Fibroblast of pulmonary artery (primary cell): ENCODE data around the gene PEX11G.

Experiments
- DNase-seq: peaks from one replicate; pipeline ENCODE4 v3.0.0-alpha.2; 2010; ENCODE audit warnings: low read depth
- H3K4me3 ChIP-seq: replicated peaks from 2 replicates; pipeline ENCODE4 v1.5.1; 2011; ENCODE audit warnings: low read depth, mild to moderate bottlenecking, control low read depth, low read length, moderate library complexity
- TF ChIP-seq, protein P1 (sequence below): IDR thresholded peaks from 2 replicates; pipeline ENCODE4 v1.5.1; 2011; ENCODE audit warnings: mild to moderate bottlenecking, control low read depth, low read length, inconsistent platforms; ENCODE audit errors: missing control alignments

Gene PEX11G

DNA sequence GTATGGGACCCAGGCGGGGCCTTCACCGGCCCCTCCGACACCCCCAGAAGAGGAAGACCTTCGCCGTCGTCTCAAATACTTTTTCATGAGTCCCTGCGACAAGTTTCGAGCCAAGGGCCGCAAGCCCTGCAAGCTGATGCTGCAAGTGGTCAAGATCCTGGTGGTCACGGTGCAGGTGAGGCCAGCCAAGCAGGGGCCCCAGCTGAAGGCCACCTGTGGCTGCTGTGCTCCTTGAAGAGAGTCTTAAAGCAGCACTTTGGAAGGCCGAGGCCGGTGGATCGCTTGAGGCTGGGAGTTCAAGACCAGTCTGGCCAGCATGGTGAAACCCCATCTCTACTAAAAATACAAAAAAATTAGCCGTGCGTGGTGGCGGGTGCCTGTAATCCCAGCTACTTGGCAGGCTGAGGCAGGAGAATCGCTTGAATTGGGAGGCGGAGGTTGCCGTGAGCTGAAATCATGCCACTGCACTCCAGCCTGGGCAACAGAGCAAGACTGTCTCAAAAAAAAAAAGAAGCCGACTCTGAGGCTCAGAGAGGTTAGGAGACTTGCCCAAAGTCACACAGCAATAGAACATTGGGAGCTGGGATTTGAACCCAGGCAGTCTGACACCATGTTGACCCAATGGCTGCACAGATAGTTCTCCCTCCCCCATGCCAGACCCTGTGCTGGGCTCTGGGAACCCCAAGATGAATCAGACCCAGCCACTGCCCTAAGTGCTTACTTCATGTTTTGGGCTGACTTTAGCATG lies 36.3 kb upstream of the PEX11G start:
- TF ChIP-seq, protein P1, sequence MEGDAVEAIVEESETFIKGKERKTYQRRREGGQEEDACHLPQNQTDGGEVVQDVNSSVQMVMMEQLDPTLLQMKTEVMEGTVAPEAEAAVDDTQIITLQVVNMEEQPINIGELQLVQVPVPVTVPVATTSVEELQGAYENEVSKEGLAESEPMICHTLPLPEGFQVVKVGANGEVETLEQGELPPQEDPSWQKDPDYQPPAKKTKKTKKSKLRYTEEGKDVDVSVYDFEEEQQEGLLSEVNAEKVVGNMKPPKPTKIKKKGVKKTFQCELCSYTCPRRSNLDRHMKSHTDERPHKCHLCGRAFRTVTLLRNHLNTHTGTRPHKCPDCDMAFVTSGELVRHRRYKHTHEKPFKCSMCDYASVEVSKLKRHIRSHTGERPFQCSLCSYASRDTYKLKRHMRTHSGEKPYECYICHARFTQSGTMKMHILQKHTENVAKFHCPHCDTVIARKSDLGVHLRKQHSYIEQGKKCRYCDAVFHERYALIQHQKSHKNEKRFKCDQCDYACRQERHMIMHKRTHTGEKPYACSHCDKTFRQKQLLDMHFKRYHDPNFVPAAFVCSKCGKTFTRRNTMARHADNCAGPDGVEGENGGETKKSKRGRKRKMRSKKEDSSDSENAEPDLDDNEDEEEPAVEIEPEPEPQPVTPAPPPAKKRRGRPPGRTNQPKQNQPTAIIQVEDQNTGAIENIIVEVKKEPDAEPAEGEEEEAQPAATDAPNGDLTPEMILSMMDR: no peak
- no peak overlapping the region for H3K4me3 ChIP-seq
- DNase-seq: no peak

DNA sequence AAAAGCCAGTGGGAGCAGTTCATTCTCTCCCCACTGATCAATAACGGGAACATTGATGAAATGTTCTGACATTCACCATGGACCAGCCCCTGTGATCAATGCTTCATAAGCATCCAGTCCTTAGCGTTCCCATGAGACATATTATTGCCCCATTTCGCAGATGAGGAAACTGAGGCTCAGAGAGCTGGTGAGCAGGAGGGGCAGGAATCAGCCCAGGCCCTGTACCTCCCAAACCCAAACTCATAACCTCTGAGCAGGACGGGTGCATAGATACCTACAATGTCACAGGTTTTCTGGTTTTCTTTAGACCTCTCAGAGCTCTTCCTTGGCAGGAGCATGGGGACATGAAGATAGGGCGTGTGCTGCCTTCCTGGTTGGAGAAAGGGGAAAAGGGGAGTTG lies 35.7 kb upstream of the PEX11G start:
- H3K4me3 ChIP-seq: no peak overlapping the region
- no peak for DNase-seq
- TF ChIP-seq, protein P1: no peak

DNA sequence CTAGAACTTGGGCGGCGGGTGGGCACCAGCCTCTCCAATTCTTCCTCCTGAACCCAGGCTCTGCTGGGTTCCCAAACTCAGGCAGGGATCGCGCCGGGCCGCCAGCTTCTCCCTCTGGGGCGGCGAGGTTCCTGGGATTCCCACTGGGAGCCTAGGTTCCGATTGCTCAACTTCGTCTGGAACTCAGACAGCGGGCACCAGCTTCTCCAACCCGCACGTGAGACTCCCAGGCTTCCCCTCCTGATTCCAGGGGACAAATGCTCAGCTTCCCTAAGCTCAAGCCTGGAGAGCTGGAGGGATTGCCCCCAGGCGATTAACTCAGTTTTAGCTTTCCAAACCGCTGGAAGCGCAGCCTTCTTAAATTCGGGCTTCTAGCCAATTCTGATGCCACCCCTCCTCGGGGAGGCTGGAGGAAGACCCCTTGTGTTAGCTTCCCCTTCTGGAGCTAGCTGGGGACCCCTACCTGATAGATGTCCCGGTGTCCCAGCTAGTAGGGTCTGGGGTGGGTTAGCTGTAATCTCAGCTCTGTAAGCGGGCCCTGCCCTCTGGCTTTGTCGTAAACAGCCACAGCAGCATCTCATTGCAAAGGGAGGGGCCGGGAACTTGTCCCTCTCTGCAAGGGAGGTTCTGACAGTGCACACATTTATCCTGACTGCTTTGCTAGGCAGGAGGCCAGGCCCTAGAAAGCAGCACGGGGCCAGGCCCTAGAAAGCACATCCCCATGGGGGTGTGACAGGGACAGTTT lies 34.3 kb upstream of the PEX11G start:
- TF ChIP-seq, protein P1: no peak
- H3K4me3 ChIP-seq: peak overlapping the region; percentile 83
- peak; percentile 33 for DNase-seq

DNA sequence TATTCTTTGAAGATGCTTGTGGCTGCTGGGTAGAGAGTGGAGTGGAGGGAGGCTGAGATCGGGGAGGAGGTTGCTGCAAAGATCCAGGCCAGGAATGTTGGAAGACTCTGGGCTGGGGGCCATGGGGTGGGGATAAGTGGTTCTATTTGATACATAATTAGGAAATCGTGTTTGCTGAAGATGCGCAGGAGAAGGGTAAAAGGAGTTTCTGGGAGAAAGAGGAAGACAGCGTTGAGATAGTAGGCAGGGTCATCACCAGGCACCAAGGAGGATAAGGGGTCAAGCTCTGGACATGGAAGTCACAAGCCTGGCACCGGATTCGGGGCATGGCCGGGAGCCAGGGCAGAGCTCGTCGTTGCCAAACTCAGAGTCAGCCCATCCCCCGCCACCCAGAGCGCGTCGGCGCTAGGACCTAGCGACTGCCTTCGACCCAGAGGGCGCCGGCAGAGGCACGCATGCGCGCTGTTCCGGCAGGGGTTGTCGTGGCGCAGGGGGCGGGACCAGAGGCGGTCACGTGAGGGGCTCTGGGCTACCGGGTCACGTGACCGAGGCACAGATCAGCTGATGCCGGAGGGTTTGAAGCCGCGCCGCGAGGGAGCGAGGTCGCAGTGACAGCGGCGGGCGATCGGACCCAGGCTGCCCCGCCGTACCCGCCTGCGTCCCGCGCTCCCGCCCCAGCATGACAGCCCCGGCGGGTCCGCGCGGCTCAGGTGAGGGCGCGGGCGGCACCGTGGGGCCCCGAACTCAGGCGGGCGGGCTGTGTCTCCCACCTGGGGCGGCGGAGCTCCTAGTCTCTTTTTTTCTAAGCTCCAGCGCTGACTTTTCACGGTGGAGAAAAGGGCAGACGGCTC lies 33.5 kb upstream of the PEX11G start, which contains the start of gene MCOLN1:
TSS of gene MCOLN1 (plus strand) at position 553 of the 851 bp plus-strand sequence. CDS start at position 680, 127 bp downstream.
- DNase-seq: peak; percentile 97
- H3K4me3 ChIP-seq: peak within 1 kb of the TSS; percentile 83
- TF ChIP-seq, protein P1: no peak

DNA sequence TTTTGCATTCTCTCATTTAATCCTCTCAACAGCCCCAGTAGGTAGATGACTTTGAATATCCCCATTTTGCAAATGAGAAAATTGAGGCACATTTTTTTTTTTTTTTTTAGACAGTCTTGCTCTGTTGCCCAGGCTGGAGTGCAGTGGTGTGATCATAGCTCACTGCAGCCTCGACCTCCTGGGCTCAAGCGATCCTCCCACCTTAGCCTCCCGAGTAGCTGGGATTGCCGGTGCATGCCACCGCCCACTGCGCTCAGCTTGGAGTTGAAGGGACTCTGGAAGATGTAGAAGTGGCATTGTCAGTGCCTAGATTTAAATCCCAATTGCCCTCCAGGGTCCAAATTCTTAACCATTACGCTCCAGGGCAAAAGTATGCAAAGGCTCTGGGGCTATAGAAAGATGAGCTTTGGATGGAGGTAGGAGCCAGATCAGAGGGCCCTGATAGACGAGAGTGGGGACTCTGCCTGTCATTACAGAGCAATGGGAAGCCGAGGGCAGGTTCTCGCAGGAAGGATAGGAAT lies 32.8 kb upstream of the PEX11G start:
- DNase-seq: no peak
- TF ChIP-seq, protein P1: no peak
- peak overlapping the region; percentile 83 for H3K4me3 ChIP-seq

DNA sequence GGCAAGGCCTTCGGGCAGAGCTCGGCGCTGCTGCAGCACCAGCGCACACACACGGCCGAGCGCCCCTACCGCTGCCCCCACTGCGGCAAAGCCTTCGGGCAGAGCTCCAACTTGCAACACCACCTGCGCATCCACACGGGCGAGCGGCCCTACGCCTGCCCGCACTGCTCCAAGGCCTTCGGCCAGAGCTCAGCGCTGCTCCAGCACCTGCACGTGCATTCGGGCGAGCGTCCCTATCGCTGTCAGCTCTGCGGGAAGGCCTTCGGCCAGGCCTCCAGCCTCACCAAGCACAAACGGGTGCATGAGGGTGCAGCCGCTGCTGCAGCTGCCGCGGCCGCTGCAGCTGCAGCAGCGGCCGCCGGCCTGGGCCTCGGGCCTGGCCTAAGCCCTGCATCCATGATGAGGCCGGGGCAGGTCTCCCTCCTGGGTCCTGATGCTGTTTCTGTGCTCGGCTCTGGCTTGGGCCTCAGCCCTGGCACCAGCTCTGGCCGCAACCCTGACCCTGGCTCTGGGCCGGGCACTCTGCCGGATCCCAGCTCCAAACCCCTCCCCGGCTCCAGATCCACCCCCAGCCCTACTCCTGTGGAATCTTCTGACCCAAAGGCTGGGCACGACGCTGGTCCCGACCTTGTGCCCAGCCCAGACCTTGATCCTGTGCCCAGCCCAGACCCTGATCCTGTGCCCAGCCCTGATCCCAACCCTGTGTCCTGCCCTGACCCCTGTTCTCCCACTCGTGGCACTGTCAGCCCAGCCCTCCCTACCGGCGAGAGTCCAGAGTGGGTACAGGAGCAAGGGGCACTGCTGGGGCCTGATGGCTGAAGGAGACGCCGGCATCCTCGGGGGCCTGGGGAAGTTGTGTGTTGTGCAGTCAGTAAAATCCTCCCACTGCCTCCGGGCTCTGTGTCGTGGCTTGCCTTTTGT lies 31.6 kb upstream of the PEX11G start:
- no peak overlapping the region for H3K4me3 ChIP-seq
- TF ChIP-seq, protein P1: no peak
- DNase-seq: no peak
